IMR-90 (cell line): ENCODE results near the gene TBC1D3B. TPM values are rescaled to one million over a fixed set of nuclear protein-coding genes. Genes with fewer than 3 reads are reported as not detected.
"Not testable (repeated sequence)": the region's sequence is repeated elsewhere in the genome, so short reads cannot be mapped to it uniquely, and the experiment has no call there.

Source experiments
- ATAC-seq: fragments of 200-7000 bp; cut with Tn5 transposase; 2 replicates; pipeline ENCODE4 v1.9.1; 2020; ENCODE audit warnings: low read depth, mild to moderate bottlenecking, moderate library complexity
- BruUV-seq: library from RNA; stranded (reverse); fragments of 400-500 nt; replicated peaks from 2 replicates; lab custom pipeline; 2021; lab: Mats Ljungman, UMichigan
- CTCF ChIA-PET: fragments of 300-600 bp; formaldehyde crosslinking; extraction: SDS; loops from one replicate; lab custom pipeline; 2021; ENCODE audit warnings: antibody characterized with exemption; lab: Yijun Ruan, JAX
- POLR2A ChIA-PET: fragments of 300-600 bp; sonication (Branson Sonifier 250); formaldehyde crosslinking; loops from one replicate; lab custom pipeline; 2022; ENCODE audit warnings: antibody characterized with exemption; ENCODE audit not compliant: unreplicated experiment; lab: Charles Lee
- DNase-seq: peaks from one replicate; pipeline ENCODE4 v3.0.0; 2013
- H2AFZ ChIP-seq: replicated peaks from 2 replicates; pipeline ENCODE3; 2013; ENCODE audit warnings: low read length, mild to moderate bottlenecking; ENCODE audit not compliant: poor library complexity
- H2AK5ac ChIP-seq: 2 replicates; pipeline ENCODE4 v1.6.1; 2013; ENCODE audit warnings: low read depth, low read length, inconsistent platforms
- H2AK9ac ChIP-seq: replicated peaks from 2 replicates; pipeline ENCODE3; 2013; ENCODE audit warnings: mild to moderate bottlenecking, low read depth, low read length, moderate library complexity; ENCODE audit not compliant: poor library complexity
- H2BK120ac ChIP-seq: 2 replicates; pipeline ENCODE4 v1.6.1; 2013; ENCODE audit warnings: low read depth, low read length, inconsistent platforms
- H2BK15ac ChIP-seq: 3 replicates; pipeline ENCODE4 v1.6.1; 2013; ENCODE audit warnings: low read depth, low read length, inconsistent platforms
- H2BK20ac ChIP-seq: 2 replicates; pipeline ENCODE4 v1.6.1; 2013; ENCODE audit warnings: low read depth, mild to moderate bottlenecking, inconsistent platforms, low read length, moderate library complexity
- H2BK5ac ChIP-seq: 2 replicates; pipeline ENCODE4 v1.6.1; 2013; ENCODE audit warnings: mild to moderate bottlenecking, low read depth, low read length, inconsistent platforms; ENCODE audit not compliant: poor library complexity, severe bottlenecking
- H3K14ac ChIP-seq: replicated peaks from 2 replicates; pipeline ENCODE4 v1.6.1; 2013; ENCODE audit warnings: low read depth, low read length, inconsistent platforms
- H3K18ac ChIP-seq: 2 replicates; pipeline ENCODE4 v1.6.1; 2013; ENCODE audit warnings: low read depth, low read length, control low read depth
- H3K23ac ChIP-seq: 2 replicates; pipeline ENCODE4 v1.6.1; 2013; ENCODE audit warnings: low read depth, low read length, inconsistent platforms
- H3K27ac ChIP-seq: 2 replicates; pipeline ENCODE4 v1.5.1; 2013; ENCODE audit warnings: mild to moderate bottlenecking, control low read depth, low read length; ENCODE audit not compliant: insufficient read depth
- H3K27me3 ChIP-seq: 2 replicates; pipeline ENCODE4 v1.6.1; 2013; ENCODE audit warnings: low read length; ENCODE audit not compliant: control insufficient read depth, insufficient read depth
- H3K36me3 ChIP-seq: 2 replicates; pipeline ENCODE4 v1.6.1; 2013; ENCODE audit warnings: low read length, mixed read lengths; ENCODE audit not compliant: control insufficient read depth, insufficient read depth
- H3K4ac ChIP-seq: 2 replicates; pipeline ENCODE4 v1.6.1; 2013; ENCODE audit warnings: low read depth, low read length, inconsistent platforms
- H3K4me1 ChIP-seq: 2 replicates; pipeline ENCODE4 v1.6.1; 2013; ENCODE audit warnings: low read length, mixed read lengths; ENCODE audit not compliant: control insufficient read depth, insufficient read depth
- H3K4me2 ChIP-seq: 2 replicates; pipeline ENCODE4 v1.6.1; 2013; ENCODE audit warnings: low read depth, mild to moderate bottlenecking, control low read depth, low read length, moderate library complexity
- H3K4me3 ChIP-seq: 2 replicates; pipeline ENCODE4 v1.5.1; 2013; ENCODE audit warnings: low read depth, mild to moderate bottlenecking, control low read depth, low read length, moderate library complexity; ENCODE audit not compliant: insufficient read depth
- H3K56ac ChIP-seq: 2 replicates; pipeline ENCODE4 v1.6.1; 2013; ENCODE audit warnings: low read length, inconsistent platforms; ENCODE audit not compliant: insufficient read depth; ENCODE audit errors: extremely low read depth
- H3K79me1 ChIP-seq, 2 experiments: 2 replicates each; pipeline ENCODE4 v1.6.1; 2013; ENCODE audit warnings: low read length in 2 of 2, inconsistent platforms in 1 of 2, low read depth in 1 of 2
- H3K9ac ChIP-seq: 2 replicates; pipeline ENCODE4 v1.6.1; 2013; ENCODE audit warnings: low read depth, low read length, control low read depth
- H3K9me1 ChIP-seq: 2 replicates; pipeline ENCODE4 v1.6.1; 2013; ENCODE audit warnings: low read length, inconsistent platforms; ENCODE audit not compliant: insufficient read depth
- H3K9me3 ChIP-seq: 2 replicates; pipeline ENCODE4 v1.6.1; 2013; ENCODE audit warnings: low read length; ENCODE audit not compliant: control insufficient read depth, insufficient read depth
- H4K20me1 ChIP-seq: 2 replicates; pipeline ENCODE4 v1.6.1; 2013; ENCODE audit warnings: low read length, inconsistent platforms; ENCODE audit not compliant: insufficient read depth
- H4K5ac ChIP-seq: 2 replicates; pipeline ENCODE4 v1.6.1; 2013; ENCODE audit warnings: mild to moderate bottlenecking, low read depth, low read length, control low read depth
- H4K8ac ChIP-seq, 2 experiments: 2 replicates each; pipeline ENCODE4 v1.6.1; 2013; ENCODE audit warnings: low read depth in 2 of 2, low read length in 2 of 2, control low read depth in 1 of 2, inconsistent platforms in 1 of 2
- H4K91ac ChIP-seq: 2 replicates; pipeline ENCODE4 v1.6.1; 2013; ENCODE audit warnings: low read depth, low read length, inconsistent platforms; ENCODE audit not compliant: insufficient read depth
- WGBS, 2 experiments: methylation state at CpG; one replicate each; pipeline versions ENCODE4 v1.1.5 to v1.1.7; 2013; ENCODE audit warnings: missing lambda C conversion rate in 2 of 2; ENCODE audit not compliant: insufficient read length in 1 of 2; ENCODE audit errors: extremely low coverage in 2 of 2; 5-methylcytosine and 5-hydroxymethylcytosine counted together
- dilution Hi-C: fragments of 300-500 bp; cut with HindIII; formaldehyde crosslinking; loops from one replicate; pipeline ENCODE4 v1.14.3; 2018; ENCODE audit warnings: low sequenced_read_pairs; ENCODE audit not compliant: unreplicated experiment
- in situ Hi-C: fragments of 300-500 bp; cut with MboI; formaldehyde crosslinking; loops from 3 replicates; pipeline ENCODE4 v1.14.3; 2019; ENCODE audit warnings: low sequenced_read_pairs, inconsistent platforms, mixed read lengths
- intact Hi-C: fragments of 100-400 bp; cut with micrococcal nuclease; formaldehyde crosslinking; loops from 2 replicates; pipeline ENCODE4 v1.10.0; 2022
- polyA plus RNA-seq, 3 experiments: library from polyadenylated mRNA; depleted of rRNA; stranded (reverse); fragments of >200 nt; gene quantifications; 2 replicates each; pipeline ENCODE4 v1.2.3, GENCODE V29; 2012; ENCODE audit warnings: low replicate concordance in 1 of 3
- total RNA-seq: library from RNA; depleted of rRNA; stranded (reverse); fragments of >200 nt; gene quantifications from 2 replicates; pipeline ENCODE4 v1.2.3, GENCODE V29; 2012

TBC1D3B gene
- total and polyA plus RNA-seq, 2 of the 4 experiments (the other 2 are of a cell fraction): 0.94 TPM; not detected in 1

DNA sequence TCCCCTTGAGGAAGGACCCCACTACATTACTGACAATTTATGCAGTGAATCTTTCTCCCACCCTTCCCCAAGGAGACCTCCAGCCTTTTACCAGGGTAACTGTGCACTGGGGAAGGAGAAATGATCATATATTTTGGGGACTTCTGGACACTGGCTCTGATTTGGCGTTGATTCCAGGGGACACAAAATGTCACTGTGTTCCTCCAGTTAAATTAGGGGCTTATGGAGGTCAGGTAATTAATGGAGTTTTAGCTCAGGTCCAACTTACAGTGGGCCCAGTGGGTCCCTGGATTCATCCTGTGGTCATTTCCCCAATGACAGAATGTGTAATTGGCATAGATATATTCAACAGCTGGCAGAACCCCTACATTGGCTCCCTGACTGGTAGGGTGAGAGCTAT is 43.1 kb upstream of the TBC1D3B start:
- H3K36me3 ChIP-seq, H2BK15ac ChIP-seq, H3K9me3 ChIP-seq, H3K27me3 ChIP-seq, intact Hi-C loops, H3K9ac ChIP-seq, ATAC-seq, H4K8ac ChIP-seq, H2BK20ac ChIP-seq, H3K9me1 ChIP-seq, POLR2A ChIA-PET, H3K27ac ChIP-seq, H3K79me1 ChIP-seq, H2BK5ac ChIP-seq, H3K4ac ChIP-seq, BruUV-seq, H3K4me1 ChIP-seq, H3K14ac ChIP-seq, H4K20me1 ChIP-seq, H4K5ac ChIP-seq, H3K23ac ChIP-seq, H2AFZ ChIP-seq, DNase-seq, H2BK120ac ChIP-seq, dilution Hi-C loops, H2AK5ac ChIP-seq, H4K91ac ChIP-seq, H3K4me3 ChIP-seq, H3K18ac ChIP-seq, H2AK9ac ChIP-seq, H3K4me2 ChIP-seq, H3K56ac ChIP-seq: not testable (repeated sequence)
- in situ Hi-C loops: loop anchor here (25.0 kb wide), 1 partner anchor 243 kb away; no protein-coding TSS in a partner anchor
- CTCF ChIA-PET: interaction anchor here (0.9 kb wide), 1 partner anchor 455 kb away, joined by 4 read pairs; no protein-coding TSS in a partner anchor
- WGBS, 2 experiments: 38% methylated on average over 1 of the region's 1 CpG; no CpG with 5 or more reads in 1 of the 2 experiments

DNA sequence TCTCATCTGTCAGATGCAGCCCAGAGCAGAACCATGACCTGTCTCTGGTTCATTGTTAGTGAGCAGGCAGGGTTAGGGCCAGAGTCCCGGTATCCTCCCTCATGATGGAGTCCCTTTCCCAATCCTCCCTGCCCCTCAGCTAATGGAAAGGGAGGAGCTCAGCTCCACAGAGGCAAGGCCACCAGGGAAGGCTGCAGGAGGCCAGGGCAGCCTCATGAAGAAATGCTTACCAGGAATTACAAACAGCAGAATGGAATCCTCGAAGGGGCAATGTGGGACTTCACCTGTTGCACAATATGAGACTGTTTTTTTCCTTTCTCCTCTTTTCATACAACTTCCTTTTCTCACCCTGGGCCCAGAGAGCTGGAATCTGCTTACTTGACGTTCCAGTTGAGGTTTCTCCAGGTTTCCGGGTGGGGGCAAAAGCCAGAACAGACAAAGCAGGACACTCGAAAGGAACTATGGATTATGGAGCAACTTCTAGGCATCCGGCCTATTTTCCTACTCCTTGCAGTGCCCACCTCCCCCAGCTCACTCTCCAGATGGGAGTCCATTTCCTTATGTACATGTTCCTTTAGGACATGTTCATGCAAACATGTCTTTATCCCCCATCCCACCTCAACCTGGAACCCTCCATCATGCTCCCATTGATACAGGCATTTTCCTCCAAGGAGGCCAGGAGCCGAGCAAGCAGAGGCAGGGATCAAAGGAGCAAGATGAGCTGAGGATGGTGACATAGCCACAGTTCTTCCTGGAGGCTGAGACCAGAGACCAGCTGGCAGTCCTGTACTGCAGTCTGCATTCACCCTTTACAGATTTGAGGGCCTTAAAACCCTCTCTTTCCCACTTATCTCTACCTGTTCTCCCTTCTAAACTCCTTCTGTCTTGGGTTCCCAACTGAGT is 39.2 kb upstream of the TBC1D3B start:
- H4K20me1 ChIP-seq, DNase-seq, ATAC-seq, H3K4me3 ChIP-seq, H3K9me3 ChIP-seq, dilution Hi-C loops, H2BK5ac ChIP-seq, intact Hi-C loops, H2BK15ac ChIP-seq, H3K27ac ChIP-seq, POLR2A ChIA-PET, H3K4me2 ChIP-seq, H3K14ac ChIP-seq, H3K9me1 ChIP-seq, H3K18ac ChIP-seq, H2AK5ac ChIP-seq, H3K79me1 ChIP-seq, H2BK20ac ChIP-seq, BruUV-seq, H3K23ac ChIP-seq, H3K36me3 ChIP-seq, H4K5ac ChIP-seq, H3K9ac ChIP-seq, H4K91ac ChIP-seq, H3K4ac ChIP-seq, H4K8ac ChIP-seq, H2AFZ ChIP-seq, H3K4me1 ChIP-seq, H3K27me3 ChIP-seq, H2BK120ac ChIP-seq, H3K56ac ChIP-seq: not testable (repeated sequence)
- in situ Hi-C loops: loop anchor here (25.0 kb wide), 1 partner anchor 247 kb away; no protein-coding TSS in a partner anchor
- H2AK9ac ChIP-seq: peak overlapping the region; percentile 37
- WGBS, 2 experiments: 42% methylated on average over 3 of the region's 7 CpGs; no CpG with 5 or more reads in 1 of the 2 experiments
- CTCF ChIA-PET: interaction anchor here (1.6 kb wide), 1 partner anchor 67 kb away, joined by 3 read pairs; no protein-coding TSS in a partner anchor
